Colonic mucosa (tissue), 4 donors: ENCODE measurements around the gene ZNF554. TPM values are rescaled to one million over a fixed set of nuclear protein-coding genes. Genes with fewer than 3 reads are reported as not detected.

Experiments
- DNase-seq: peaks from one replicate; pipeline ENCODE4 v3.0.0-alpha.2; 2020
- H3K27ac ChIP-seq: fragments of 200-600 bp; one replicate; pipeline ENCODE4 v1.8.0; 2021
- H3K27me3 ChIP-seq: fragments of 200-600 bp; one replicate; pipeline ENCODE4 v1.8.0; 2021
- H3K36me3 ChIP-seq: fragments of 200-600 bp; one replicate; pipeline ENCODE4 v1.8.0; 2021
- H3K4me1 ChIP-seq: fragments of 200-600 bp; one replicate; pipeline ENCODE4 v1.8.0; 2021; ENCODE audit warnings: mild to moderate bottlenecking
- H3K4me3 ChIP-seq: fragments of 200-600 bp; one replicate; pipeline ENCODE4 v1.8.0; 2021
- H3K9ac ChIP-seq, 2 donors: one replicate each; pipeline ENCODE4 v1.7.0; 2013; ENCODE audit warnings: control low read depth in 2 of 2, low read depth in 2 of 2, low read length in 2 of 2
- H3K9me3 ChIP-seq: fragments of 200-600 bp; one replicate; pipeline ENCODE4 v1.8.0; 2021
- CTCF ChIP-seq: fragments of 200-600 bp; IDR thresholded peaks from one replicate; pipeline ENCODE4 v1.8.0; 2022; ENCODE audit warnings: antibody characterized with exemption, mild to moderate bottlenecking
- intact Hi-C: fragments of 100-400 bp; cut with DNase I; formaldehyde crosslinking; loops from one replicate; pipeline ENCODE4 v1.14.1; 2022
- total RNA-seq, 2 donors: library from RNA; stranded (reverse); fragmentation: NEBNext Ultra II Directional in 1 of 2; extraction: Animal tissue kit (Norgen Biotek cat#: 25700) in 1 of 2; gene quantifications; one replicate each; pipeline ENCODE4 v1.2.1, GENCODE V29; 2021
- donor health status: healthy.
- donor health status: DM: no; HTN: no; CAD: no.
- donor health status: DM: no; HTN: no; CAD: no.

The ZNF554 gene
- total RNA-seq, 2 donors from 2014 or later, result 3.0 to 5.1 TPM

- Histone ChIP-seq H3K9me3 (no peaks in the 10 kb centered on the region), H3K36me3 (no peaks in the 10 kb centered on the region), H3K27ac (peak overlapping the region; percentile 43), H3K4me3 (no peak overlapping the region), H3K27me3 (no peaks in the 10 kb centered on the region), H3K9ac (peak overlapping the region; percentile 35 to 43), H3K4me1 (peaks cover 6% of the 10 kb centered on the region)
- no peak for TF ChIP-seq CTCF
- intact Hi-C loops, result no loop called here
- DNase-seq, result no peak
Measured at GRCh38 chr19:2774953-2775555, 44.6 kb upstream of the ZNF554 start.

- Histone ChIP-seq H3K27ac (peak overlapping the region; percentile 43), H3K4me1 (peaks cover 6% of the 10 kb centered on the region), H3K9me3 (no peaks in the 10 kb centered on the region), H3K27me3 (no peaks in the 10 kb centered on the region), H3K36me3 (no peaks in the 10 kb centered on the region), H3K4me3 (no peak overlapping the region), H3K9ac (peak overlapping the region; percentile 35 to 56)
- intact Hi-C loops, result no loop called here
- peak; percentile 45 for DNase-seq
- TF ChIP-seq CTCF, result no peak
Measured at GRCh38 chr19:2775556-2776430, 43.9 kb upstream of the ZNF554 start.

- Histone ChIP-seq H3K27ac (no peak overlapping the region), H3K36me3 (no peaks in the 10 kb centered on the region), H3K4me1 (peaks cover 12% of the 10 kb centered on the region), H3K9ac (no peak overlapping the region), H3K4me3 (no peak overlapping the region), H3K9me3 (no peaks in the 10 kb centered on the region), H3K27me3 (no peaks in the 10 kb centered on the region)
- DNase-seq, result no peak
- TF ChIP-seq CTCF, result no peak
- intact Hi-C loops, result no loop called here
Measured at GRCh38 chr19:2777952-2778683, 41.5 kb upstream of the ZNF554 start.

GRCh38 chr19:2779121-2779740 is 40.4 kb upstream of the ZNF554 start:
- H3K4me1 ChIP-seq, result peaks cover 12% of the 10 kb centered on the region
- no peak for TF ChIP-seq CTCF
- H3K36me3 ChIP-seq, result no peaks in the 10 kb centered on the region
- H3K27me3 ChIP-seq, result no peaks in the 10 kb centered on the region
- H3K4me3 ChIP-seq, result no peak overlapping the region
- no peak for DNase-seq
- peak overlapping the region in 1 of 2 donors; percentile 6 for H3K9ac ChIP-seq
- H3K9me3 ChIP-seq, result no peaks in the 10 kb centered on the region
- intact Hi-C loops, result no loop called here
- no peak overlapping the region for H3K27ac ChIP-seq

GRCh38 chr19:2780284-2780683 is 39.4 kb upstream of the ZNF554 start:
- H3K27me3 ChIP-seq, result no peaks in the 10 kb centered on the region
- DNase-seq, result no peak
- intact Hi-C loops, result no loop called here
- H3K4me1 ChIP-seq, result peaks cover 10% of the 10 kb centered on the region
- H3K36me3 ChIP-seq, result no peaks in the 10 kb centered on the region
- no peak overlapping the region for H3K27ac ChIP-seq
- TF ChIP-seq CTCF, result no peak
- no peak overlapping the region for H3K4me3 ChIP-seq
- H3K9ac ChIP-seq, result no peak overlapping the region
- H3K9me3 ChIP-seq, result no peaks in the 10 kb centered on the region
